ENCODE measurements around the gene ANTXRL.
"Not testable (repeated sequence)": the region's sequence is repeated elsewhere in the genome, so short reads cannot be mapped to it uniquely, and the experiment has no call there.

The ANTXRL gene

GRCh38 chr10:46299536-46300369 is 13.0 kb downstream of the ANTXRL start:
- in situ Hi-C loops (cut with MboI; ENCODE audit: low sequenced_read_pairs, unreplicated experiment) = no loop called here

DNA sequence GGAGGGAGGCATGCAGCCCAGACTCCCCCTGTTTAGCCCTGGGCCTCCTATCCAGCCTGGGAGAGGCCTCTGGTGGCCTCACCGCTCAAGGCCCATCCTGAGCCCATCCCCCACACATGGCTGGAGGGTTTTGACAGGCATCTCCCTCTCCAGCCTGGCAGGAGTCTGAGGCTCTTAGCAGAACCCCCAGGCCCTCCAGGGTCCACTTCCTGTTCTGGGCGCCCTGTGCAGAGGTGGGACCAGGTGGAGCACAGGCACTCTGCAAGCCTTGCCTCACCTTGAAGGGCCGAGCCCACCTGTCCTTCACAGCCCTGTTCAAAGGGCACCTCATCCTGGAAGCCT is 13.5 kb downstream of the ANTXRL start:
- DNase-seq (ENCODE audit: low spot score); in situ Hi-C loops (cut with MboI; ENCODE audit: low sequenced_read_pairs, unreplicated experiment): not testable (repeated sequence)

More at GRCh38 chr10:46299536-46300369, 13.0 kb downstream of the ANTXRL start:
- DNase-seq (ENCODE audit: low spot score) = peak; percentile 21
- TF ChIP-seq, protein P1, sequence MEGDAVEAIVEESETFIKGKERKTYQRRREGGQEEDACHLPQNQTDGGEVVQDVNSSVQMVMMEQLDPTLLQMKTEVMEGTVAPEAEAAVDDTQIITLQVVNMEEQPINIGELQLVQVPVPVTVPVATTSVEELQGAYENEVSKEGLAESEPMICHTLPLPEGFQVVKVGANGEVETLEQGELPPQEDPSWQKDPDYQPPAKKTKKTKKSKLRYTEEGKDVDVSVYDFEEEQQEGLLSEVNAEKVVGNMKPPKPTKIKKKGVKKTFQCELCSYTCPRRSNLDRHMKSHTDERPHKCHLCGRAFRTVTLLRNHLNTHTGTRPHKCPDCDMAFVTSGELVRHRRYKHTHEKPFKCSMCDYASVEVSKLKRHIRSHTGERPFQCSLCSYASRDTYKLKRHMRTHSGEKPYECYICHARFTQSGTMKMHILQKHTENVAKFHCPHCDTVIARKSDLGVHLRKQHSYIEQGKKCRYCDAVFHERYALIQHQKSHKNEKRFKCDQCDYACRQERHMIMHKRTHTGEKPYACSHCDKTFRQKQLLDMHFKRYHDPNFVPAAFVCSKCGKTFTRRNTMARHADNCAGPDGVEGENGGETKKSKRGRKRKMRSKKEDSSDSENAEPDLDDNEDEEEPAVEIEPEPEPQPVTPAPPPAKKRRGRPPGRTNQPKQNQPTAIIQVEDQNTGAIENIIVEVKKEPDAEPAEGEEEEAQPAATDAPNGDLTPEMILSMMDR (IDR thresholded peaks at IDR 0.05; ENCODE audit: borderline replicate concordance, control extremely low read depth, extremely low read depth, insufficient read depth, missing control alignments) = no peak

GRCh38 chr10:46301056-46301645 is 14.4 kb downstream of the ANTXRL start:
- in situ Hi-C loops (cut with MboI; ENCODE audit: low sequenced_read_pairs, unreplicated experiment) = no loop called here

DNA sequence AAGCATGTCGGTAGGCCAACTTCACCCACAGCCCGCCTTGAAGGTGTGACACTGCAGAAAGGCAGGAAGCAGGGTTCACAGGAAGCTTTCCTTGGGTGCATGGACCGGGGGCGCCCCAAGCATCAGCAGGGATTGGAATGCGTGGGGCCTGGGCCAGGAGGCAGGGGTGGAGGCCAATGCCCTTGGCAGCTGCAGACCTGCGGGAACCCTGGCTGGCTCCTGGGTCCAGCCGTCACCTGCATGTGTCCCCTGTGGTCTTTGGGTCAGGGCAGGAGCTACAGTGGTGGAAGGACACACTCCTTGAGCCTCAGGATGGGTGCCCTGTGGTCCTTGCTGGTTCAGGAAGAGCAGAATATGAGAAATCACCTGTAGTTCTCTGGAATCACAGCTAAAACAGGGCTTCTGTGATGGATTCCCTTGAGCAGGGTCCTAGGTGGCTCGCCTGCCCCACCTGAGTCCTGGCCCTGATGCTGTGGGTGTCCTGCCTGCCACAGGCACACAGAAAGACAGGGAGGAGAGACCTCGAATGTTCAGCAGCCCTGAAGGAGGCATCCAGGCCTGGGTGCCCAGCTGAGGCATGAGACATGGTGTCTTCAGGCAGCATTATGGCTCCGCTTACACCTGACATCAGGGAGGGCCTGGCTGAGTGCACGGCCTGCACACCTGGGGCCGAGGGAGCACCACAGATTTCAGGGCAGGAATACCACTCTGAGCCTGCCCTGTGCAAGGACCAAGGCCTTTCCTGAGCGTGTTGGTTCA is 15.1 kb downstream of the ANTXRL start:
- in situ Hi-C loops (cut with MboI; ENCODE audit: low sequenced_read_pairs, unreplicated experiment) = no loop called here
- TF ChIP-seq, protein P1 (IDR thresholded peaks at IDR 0.05; ENCODE audit: borderline replicate concordance, control extremely low read depth, extremely low read depth, insufficient read depth, missing control alignments) = no peak
- no peak for DNase-seq (ENCODE audit: low spot score)

More at GRCh38 chr10:46301056-46301645, 14.4 kb downstream of the ANTXRL start:
- TF ChIP-seq, protein P1 (IDR thresholded peaks at IDR 0.05; ENCODE audit: borderline replicate concordance, control extremely low read depth, extremely low read depth, insufficient read depth, missing control alignments) = no peak
- DNase-seq (ENCODE audit: low spot score) = no peak

GRCh38 chr10:46302765-46303352 is 16.1 kb downstream of the ANTXRL start:
- in situ Hi-C loops (cut with MboI; ENCODE audit: low sequenced_read_pairs, unreplicated experiment); DNase-seq (ENCODE audit: low spot score): not testable (repeated sequence)

DNA sequence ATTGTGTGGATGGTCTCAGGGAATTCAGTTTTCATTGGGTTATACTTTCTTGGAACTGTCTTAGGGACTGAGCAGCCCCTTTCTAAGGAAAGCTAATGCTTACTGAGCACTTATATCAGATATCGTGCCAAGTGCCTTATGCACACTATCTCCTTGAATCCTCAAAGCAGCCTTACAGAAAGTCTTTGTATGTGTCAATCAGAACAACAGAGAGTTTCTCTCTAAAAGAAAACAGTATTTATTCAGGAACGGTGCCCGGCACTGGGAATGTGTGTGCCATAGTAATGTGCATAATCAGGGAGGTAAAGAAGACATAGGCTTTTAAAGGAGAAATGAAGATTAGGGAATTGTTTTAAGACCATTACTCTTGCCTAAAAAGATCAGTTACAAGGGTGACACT is 17.3 kb downstream of the ANTXRL start:
- no peak for DNase-seq (ENCODE audit: low spot score)
- TF ChIP-seq, protein P1 (IDR thresholded peaks at IDR 0.05; ENCODE audit: borderline replicate concordance, control extremely low read depth, extremely low read depth, insufficient read depth, missing control alignments) = no peak
- in situ Hi-C loops (cut with MboI; ENCODE audit: low sequenced_read_pairs, unreplicated experiment) = no loop called here

- DNase-seq (ENCODE audit: low spot score); in situ Hi-C loops (cut with MboI; ENCODE audit: low sequenced_read_pairs, unreplicated experiment): not testable (repeated sequence)
Observed at GRCh38 chr10:46304671-46305070, 17.9 kb downstream of the ANTXRL start.

All from GM13976 (cell line).